D721Med (cell line): Measurements from ENCODE around the gene USH1G.

Experiments used
- DNase-seq: peaks from one replicate; pipeline ENCODE4 v3.0.0; 2011; ENCODE audit warnings: low spot score; ENCODE audit not compliant: insufficient read length
- FAIRE-seq: peaks from 2 replicates; lab custom pipeline; 2011; peaks lifted over from hg19 to GRCh38; lab: Jason Lieb, UNC
- CTCF ChIP-seq: IDR thresholded peaks from 2 replicates; pipeline ENCODE4 v1.5.1; 2012; ENCODE audit warnings: mild to moderate bottlenecking, control low read depth; ENCODE audit not compliant: insufficient read depth; ENCODE audit errors: missing control alignments

USH1G gene

GRCh38 chr17:74925242-74925641, 2.2 kb upstream of the USH1G start:
- DNase-seq, result no peak
- no peak for TF ChIP-seq CTCF
- no peak for FAIRE-seq

GRCh38 chr17:74924250-74924948, 1.3 kb upstream of the USH1G start, which contains the start of gene OTOP2:
Gene OTOP2, plus strand, starts transcription at chr17:74924273. Its CDS starts 360 bp downstream, at chr17:74924633.
- TF ChIP-seq CTCF, result no peak
- FAIRE-seq (no peak), DNase-seq (no peak)

- DNase-seq (peak; percentile 92), FAIRE-seq (no peak)
- peak; percentile 82 for TF ChIP-seq CTCF
Observed at GRCh38 chr17:74923538-74924249, 639 bp upstream of the USH1G start.

GRCh38 chr17:74922172-74922571, 883 bp downstream of the USH1G start:
- no peak for FAIRE-seq
- no peak for TF ChIP-seq CTCF

GRCh38 chr17:74921769-74922168, 1.3 kb downstream of the USH1G start:
- TF ChIP-seq CTCF, result no peak
- FAIRE-seq, result no peak
- DNase-seq, result no peak

More at GRCh38 chr17:74922172-74922571, 883 bp downstream of the USH1G start:
- DNase-seq, result no peak

- FAIRE-seq, result no peak
- no peak for TF ChIP-seq CTCF
- DNase-seq, result no peak
Observed at GRCh38 chr17:74921026-74921681, 1.9 kb downstream of the USH1G start.

- DNase-seq (no peak), FAIRE-seq (no peak)
- TF ChIP-seq CTCF, result no peak
Observed at GRCh38 chr17:74920642-74921025, 2.4 kb downstream of the USH1G start.
